Metanephros (tissue), 2 donors: Measurements from ENCODE around the gene PARP16. TPM values are rescaled to one million over a fixed set of nuclear protein-coding genes. Genes with fewer than 3 reads are reported as not detected.

ENCODE experiments used
- small RNA-seq: library from RNA; depleted of rRNA; stranded (forward); fragments of <200 nt; gene quantifications from one replicate; pipeline ENCODE3, GENCODE V24; 2014; ENCODE audit warnings: low replicate concordance
- total RNA-seq: library from RNA; depleted of rRNA; stranded (reverse); fragments of >200 nt; gene quantifications from one replicate; pipeline ENCODE4 v1.2.3, GENCODE V29; 2014

PARP16 gene
- 8.8 TPM for total RNA-seq

DNA sequence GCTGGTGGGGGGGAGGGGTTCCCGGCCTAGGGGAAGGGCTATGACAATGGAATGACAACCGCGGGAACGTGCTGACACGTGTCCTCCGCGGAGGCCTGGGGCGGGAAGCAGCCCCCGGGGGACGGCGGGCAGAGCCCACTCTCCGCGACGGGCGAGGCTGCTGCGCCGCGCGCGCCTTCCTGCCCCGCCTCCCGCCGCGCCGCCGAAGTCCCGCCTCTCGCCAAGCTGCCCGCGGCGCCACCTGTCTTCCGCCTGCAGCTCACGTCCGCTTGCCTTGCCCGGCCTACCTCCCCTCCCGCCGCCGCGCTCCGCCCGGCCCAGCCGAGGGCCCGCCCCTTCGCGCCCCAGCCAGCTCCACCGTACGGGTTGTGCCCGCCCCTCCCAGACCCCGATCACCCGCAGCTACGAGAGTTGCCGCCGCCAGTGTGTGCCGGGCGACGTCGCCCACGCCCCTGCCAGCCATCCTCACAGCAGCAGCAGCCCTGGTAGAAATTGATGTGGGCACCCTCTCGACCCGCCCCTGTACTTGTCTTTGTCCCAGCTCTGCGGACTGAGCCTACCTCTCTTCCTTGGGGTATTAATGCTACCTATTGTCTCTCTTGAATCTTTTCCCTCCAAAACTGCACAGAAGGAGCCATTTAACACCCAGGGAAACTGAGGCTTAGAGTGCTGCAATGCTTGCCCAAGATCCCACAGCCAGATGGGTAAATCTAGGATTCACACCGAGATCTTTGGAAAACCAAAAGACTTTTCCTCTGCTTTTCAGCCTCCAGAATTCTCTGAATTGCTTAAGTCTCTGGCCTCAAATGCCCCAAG, at the start of gene PARP16:
Gene PARP16, minus strand, starts transcription at position 180 of the 816 bp plus-strand sequence. CDS start 457 bp downstream, outside the sequence.

GRCh38 chr15:65304381-65305149, 17.9 kb upstream of the PARP16 start, which contains the start of gene RNU5B-1:
TSS of gene RNU5B-1 (plus strand) at chr15:65304677.

DNA sequence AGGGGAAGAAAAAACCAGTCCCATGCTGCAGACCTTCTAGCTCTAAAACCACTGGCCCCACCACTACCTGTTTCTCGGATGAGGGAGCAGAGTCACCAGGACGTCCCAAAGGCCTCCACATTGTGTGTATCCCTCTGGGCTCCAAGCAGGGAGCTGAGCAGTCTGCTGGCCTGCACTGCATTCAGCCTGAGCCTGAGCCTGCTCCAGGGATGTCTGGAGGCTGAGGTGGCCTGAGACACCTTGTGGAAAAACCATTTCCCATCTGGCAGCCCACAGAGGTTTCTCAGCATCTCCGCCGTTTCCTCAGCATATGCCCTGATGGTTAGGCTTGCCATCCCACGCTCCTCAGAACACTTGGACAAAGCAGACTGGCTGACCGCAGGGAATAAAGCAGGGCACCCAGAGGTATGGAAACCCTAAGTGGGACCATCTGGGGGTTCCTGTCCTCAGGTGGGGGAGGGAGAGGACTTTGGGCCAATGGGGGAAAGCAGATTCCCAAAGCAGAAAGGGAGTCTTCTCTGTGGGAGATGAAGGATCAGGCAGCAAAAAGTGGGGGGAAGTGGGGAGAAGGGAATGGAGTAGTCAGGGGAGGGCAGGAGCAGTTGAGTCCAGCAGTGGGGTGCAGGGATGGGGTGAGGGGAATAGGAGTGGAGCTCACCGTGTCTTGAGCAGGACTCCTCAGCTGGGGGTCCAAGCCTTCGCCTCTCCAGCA, 75.8 kb downstream of the PARP16 start, which contains the start of gene CILP:
Gene CILP, minus strand, starts transcription at position 704 of the 712 bp plus-strand sequence. CDS start 1,718 bp downstream, outside the sequence.

Small RNA genes lying within 50 kb of the gene (small RNA-seq; reads per million reads assigned to genes)
- gene AC068213.1 (not detected), gene RNU5A-1 (395,319 reads per million, percentile 100 among the genes with 10 or more reads in this experiment), gene RNU5B-1 (78,918 reads per million, percentile 100 among the genes with 10 or more reads in this experiment), gene RNU6-686P (not detected), gene SNORA24B (0.19 reads per million)

Other genes starting within 250 kb of the PARP16 start
- 1.5 TPM for gene SLC51B, start 241.5 kb downstream of the PARP16 start, total RNA-seq
- 12.6 TPM for gene RASL12, start 218.9 kb downstream of the PARP16 start, total RNA-seq
- 1.2 TPM for gene KBTBD13, start 210.1 kb downstream of the PARP16 start, total RNA-seq
- 5.6 TPM for gene UBAP1L, start 171.7 kb downstream of the PARP16 start, total RNA-seq
- gene PDCD7, start 153.1 kb downstream of the PARP16 start, total RNA-seq = 19.2 TPM
- 48.5 TPM for gene CLPX, start 101.5 kb downstream of the PARP16 start, total RNA-seq
- gene CILP, start 75.4 kb downstream of the PARP16 start, total RNA-seq = 9.8 TPM
- gene RNU5A-1, start 9.2 kb upstream of the PARP16 start, total RNA-seq = not detected
- gene RNU5B-1, start 17.8 kb upstream of the PARP16 start, total RNA-seq = not detected
- 4.1 TPM for gene IGDCC3, start 91.1 kb upstream of the PARP16 start, total RNA-seq
- 20.4 TPM for gene IGDCC4, start 136.1 kb upstream of the PARP16 start, total RNA-seq
- gene DPP8, start 230.8 kb upstream of the PARP16 start, total RNA-seq = 58.0 TPM
- gene HACD3, start 243.6 kb upstream of the PARP16 start, total RNA-seq = 108 TPM